Endothelial cell of umbilical vein (primary cell): Measurements from ENCODE around the gene PPP1R12C. TPM values are rescaled to one million over a fixed set of nuclear protein-coding genes. Genes with fewer than 3 reads are reported as not detected.

ENCODE experiments used
- BruUV-seq: library from RNA; stranded (reverse); fragments of 400-500 nt; replicated peaks from 2 replicates; lab custom pipeline; 2021; lab: Mats Ljungman, UMichigan
- CTCF ChIA-PET: fragments of 300-600, 350-600 bp; sonication (Branson Sonifier 250); formaldehyde crosslinking; loops from one replicate; lab custom pipeline; 2021; ENCODE audit warnings: antibody characterized with exemption, inconsistent platforms; lab: Charles Lee
- POLR2A ChIA-PET: fragments of 300-600, 350-600 bp; sonication (Branson Sonifier 250); formaldehyde crosslinking; loops from one replicate; lab custom pipeline; 2021; ENCODE audit warnings: antibody characterized with exemption, inconsistent platforms; lab: Charles Lee
- DNase-seq: peaks from one replicate; pipeline ENCODE4 v3.0.0-alpha.2; 2011; ENCODE audit warnings: low read depth, low spot score
- FAIRE-seq: peaks from 2 replicates; lab custom pipeline; 2011; peaks lifted over from hg19 to GRCh38; lab: Jason Lieb, UNC
- H2AFZ ChIP-seq: 2 replicates; pipeline ENCODE4 v1.6.0; 2012; ENCODE audit warnings: low read depth, low read length, control low read depth, inconsistent platforms
- H3K27ac ChIP-seq: 2 replicates; pipeline ENCODE4 v1.5.1; 2011; ENCODE audit warnings: low read depth, mild to moderate bottlenecking, control low read depth, low read length, moderate library complexity; ENCODE audit not compliant: insufficient read depth
- H3K27me3 ChIP-seq, 2 experiments: 2 replicates each; pipeline versions ENCODE4 v1.6.0 to v1.6.1; 2011; ENCODE audit warnings: low read length in 2 of 2, mixed read lengths in 1 of 2; ENCODE audit not compliant: control insufficient read depth in 2 of 2, insufficient read depth in 2 of 2
- H3K36me3 ChIP-seq, 2 experiments: 2 replicates in 1 of 2; 3 replicates in 1 of 2; pipeline ENCODE4 v1.5.1; 2011; ENCODE audit warnings: low read length in 2 of 2, mild to moderate bottlenecking in 1 of 2, moderate library complexity in 1 of 2; ENCODE audit not compliant: control insufficient read depth in 2 of 2, insufficient read depth in 2 of 2; ENCODE audit errors: extremely low read depth in 1 of 2
- H3K4me1 ChIP-seq: 3 replicates; pipeline ENCODE4 v1.5.1; 2011; ENCODE audit warnings: mild to moderate bottlenecking, low read length; ENCODE audit not compliant: control insufficient read depth, insufficient read depth; ENCODE audit errors: extremely low read depth
- H3K4me2 ChIP-seq: 2 replicates; pipeline ENCODE4 v1.6.1; 2011; ENCODE audit warnings: low read length, control low read depth, mixed read lengths; ENCODE audit not compliant: insufficient read depth
- H3K4me3 ChIP-seq, 3 experiments: fragments of 200-600 bp in 1 of 3; sonication (generic), shearing (Covaris generic) in 1 of 3; replicated peaks in 1 of 3; 2 replicates each; pipeline ENCODE4 v1.5.1; 2011 to 2016; ENCODE audit warnings: control low read depth in 3 of 3, low read length in 3 of 3, mild to moderate bottlenecking in 2 of 3, inconsistent platforms in 1 of 3, low read depth in 1 of 3, moderate library complexity in 1 of 3; ENCODE audit not compliant: insufficient read depth in 1 of 3
- H3K79me2 ChIP-seq: 2 replicates; pipeline ENCODE4 v1.6.0; 2012; ENCODE audit warnings: low read length, inconsistent platforms; ENCODE audit not compliant: control insufficient read depth, insufficient read depth
- H3K9ac ChIP-seq: replicated peaks from 2 replicates; pipeline ENCODE3; 2011; ENCODE audit warnings: low read length, control low read depth; ENCODE audit not compliant: insufficient read depth; ENCODE audit errors: extremely low read depth
- H3K9me1 ChIP-seq: replicated peaks from 3 replicates; pipeline ENCODE4 v1.6.0; 2011; ENCODE audit warnings: mild to moderate bottlenecking, low read length; ENCODE audit not compliant: control insufficient read depth, insufficient read depth; ENCODE audit errors: extremely low read depth
- H3K9me3 ChIP-seq: replicated peaks from 2 replicates; pipeline ENCODE4 v1.5.1; 2012; ENCODE audit warnings: low read length, inconsistent platforms; ENCODE audit not compliant: control insufficient read depth, insufficient read depth
- H4K20me1 ChIP-seq: replicated peaks from 2 replicates; pipeline ENCODE3; 2011; ENCODE audit warnings: mild to moderate bottlenecking, low read length; ENCODE audit not compliant: control insufficient read depth, insufficient read depth; ENCODE audit errors: extremely low read depth
- EZH2 ChIP-seq: IDR thresholded peaks from 2 replicates; pipeline ENCODE4 v1.6.1; 2012; ENCODE audit warnings: borderline replicate concordance, low read depth, mild to moderate bottlenecking, moderate library complexity, low read length, inconsistent platforms; ENCODE audit not compliant: severe bottlenecking
- FOS ChIP-seq: IDR thresholded peaks from 2 replicates; pipeline ENCODE4 v1.6.1; 2011; ENCODE audit warnings: mild to moderate bottlenecking, low read length, moderate library complexity, borderline replicate concordance; ENCODE audit not compliant: insufficient read depth
- GATA2 ChIP-seq: IDR thresholded peaks from 2 replicates; pipeline ENCODE4 v1.7.0; 2011; ENCODE audit warnings: low read depth, mild to moderate bottlenecking, moderate library complexity, mixed read lengths, low read length; ENCODE audit not compliant: insufficient read length, insufficient read depth
- JUN ChIP-seq: IDR thresholded peaks from 2 replicates; pipeline ENCODE4 v1.6.1; 2011; ENCODE audit warnings: borderline replicate concordance, low read depth; ENCODE audit not compliant: insufficient read length, insufficient read depth
- MAX ChIP-seq: IDR thresholded peaks from 2 replicates; pipeline ENCODE4 v1.6.1; 2011; ENCODE audit not compliant: insufficient read depth, insufficient read length
- MYC ChIP-seq: IDR thresholded peaks from one replicate; pipeline ENCODE4 v1.6.1; 2011; ENCODE audit warnings: mild to moderate bottlenecking, low read depth, low read length
- POLR2A ChIP-seq: IDR thresholded peaks from 2 replicates; pipeline ENCODE4 v1.6.1; 2012; ENCODE audit warnings: low read depth, mild to moderate bottlenecking, control low read depth, low read length
- POLR2AphosphoS5 ChIP-seq: IDR thresholded peaks from 2 replicates; pipeline ENCODE4 v1.6.1; 2012; ENCODE audit warnings: low read depth, mild to moderate bottlenecking, control low read depth, low read length, moderate library complexity; ENCODE audit not compliant: insufficient read depth
- dilution Hi-C: fragments of 300-500 bp; cut with MboI; formaldehyde crosslinking; loops from one replicate; pipeline ENCODE4 v1.15.0; 2019; ENCODE audit warnings: low sequenced_read_pairs; ENCODE audit not compliant: extremely low pct_ligation_motif_present
- intact Hi-C: fragments of 100-400 bp; cut with micrococcal nuclease; formaldehyde crosslinking; loops from one replicate; pipeline ENCODE4 v1.10.0; 2022
- polyA plus RNA-seq, 4 experiments: library from polyadenylated mRNA; depleted of rRNA in 3 of 4; stranded (reverse) in 3 of 4; unstranded in 1 of 4; fragments of >200 nt; gene quantifications; 2 replicates each; pipeline versions ENCODE4 v1.2.1 to v1.2.3, GENCODE V29; 2011 to 2012; ENCODE audit warnings: missing spikeins in 1 of 4
- total RNA-seq: library from RNA; stranded (reverse); gene quantifications from 2 replicates; pipeline ENCODE4 v1.2.3, GENCODE V29; 2021
- TF ChIP-seq, protein P1 (sequence below), 2 donors: IDR thresholded peaks; 1 replicate in 1 of 2; 2 replicates in 1 of 2; pipeline ENCODE4 v1.5.1; 2011; ENCODE audit warnings: low read length in 2 of 2, mild to moderate bottlenecking in 2 of 2, moderate library complexity in 2 of 2, control low read depth in 1 of 2, inconsistent platforms in 1 of 2, low read depth in 1 of 2; ENCODE audit not compliant: insufficient read depth in 1 of 2; ENCODE audit errors: extremely low read depth in 1 of 2

The PPP1R12C gene
- total and polyA plus RNA-seq, 2 donors (not counting 3 experiments of a cell fraction or from before 2014, with no cell fraction given): 69.5 to 149 TPM

GRCh38 chr19:55161571-55162322 is 44.3 kb upstream of the PPP1R12C start:
- DNase-seq (no peak), FAIRE-seq (no peak)
- Histone ChIP-seq H3K79me2 (no peaks in the 10 kb centered on the region), H3K27ac (no peak overlapping the region), H3K9me1 (no peaks in the 10 kb centered on the region), H3K4me1 (no peaks in the 10 kb centered on the region), H3K4me3 (no peak overlapping the region), H3K27me3 (peaks cover 10 to 12% of the 10 kb centered on the region in 2 experiments), H3K36me3 (no peaks in the 10 kb centered on the region), H3K4me2 (no peak overlapping the region), H3K9me3 (no peaks in the 10 kb centered on the region), H3K9ac (no peak overlapping the region), H4K20me1 (no peaks in the 10 kb centered on the region), H2AFZ (no peak overlapping the region)
- BruUV-seq: no TSS peak
- TF ChIP-seq EZH2 (peak; percentile 65), POLR2A (no peak)
- intact Hi-C loops (no loop called here), dilution Hi-C loops (no loop called here)
- POLR2A ChIA-PET: no interaction called here
- CTCF ChIA-PET: interaction anchor here (2.7 to 4.6 kb wide), 2 partner anchors 11 to 19 kb away, joined by 18 to 64 read pairs; no protein-coding TSS in a partner anchor

- ChIA-PET POLR2A (no interaction called here), CTCF (interaction anchor here (0.6 to 4.6 kb wide), 27 partner anchors 8 to 486 kb away, joined by 3 to 64 read pairs (median 4); partner anchors contain the start of genes KMT5C, TMEM238 and UBE2S)
- Histone ChIP-seq H4K20me1 (no peaks in the 10 kb centered on the region), H3K9ac (no peak overlapping the region), H3K9me1 (no peaks in the 10 kb centered on the region), H3K4me3 (no peak overlapping the region), H3K36me3 (no peaks in the 10 kb centered on the region), H3K27me3 (peaks cover 13 to 15% of the 10 kb centered on the region in 2 experiments), H2AFZ (no peak overlapping the region), H3K9me3 (no peaks in the 10 kb centered on the region), H3K79me2 (no peaks in the 10 kb centered on the region), H3K4me1 (no peaks in the 10 kb centered on the region), H3K27ac (no peak overlapping the region), H3K4me2 (no peak overlapping the region)
- no peak for DNase-seq
- BruUV-seq: no TSS peak
- no peak for TF ChIP-seq GATA2
- no peak for TF ChIP-seq JUN
- no peak for TF ChIP-seq EZH2
- TF ChIP-seq MYC: no peak
- TF ChIP-seq FOS: no peak
- TF ChIP-seq, protein P1, sequence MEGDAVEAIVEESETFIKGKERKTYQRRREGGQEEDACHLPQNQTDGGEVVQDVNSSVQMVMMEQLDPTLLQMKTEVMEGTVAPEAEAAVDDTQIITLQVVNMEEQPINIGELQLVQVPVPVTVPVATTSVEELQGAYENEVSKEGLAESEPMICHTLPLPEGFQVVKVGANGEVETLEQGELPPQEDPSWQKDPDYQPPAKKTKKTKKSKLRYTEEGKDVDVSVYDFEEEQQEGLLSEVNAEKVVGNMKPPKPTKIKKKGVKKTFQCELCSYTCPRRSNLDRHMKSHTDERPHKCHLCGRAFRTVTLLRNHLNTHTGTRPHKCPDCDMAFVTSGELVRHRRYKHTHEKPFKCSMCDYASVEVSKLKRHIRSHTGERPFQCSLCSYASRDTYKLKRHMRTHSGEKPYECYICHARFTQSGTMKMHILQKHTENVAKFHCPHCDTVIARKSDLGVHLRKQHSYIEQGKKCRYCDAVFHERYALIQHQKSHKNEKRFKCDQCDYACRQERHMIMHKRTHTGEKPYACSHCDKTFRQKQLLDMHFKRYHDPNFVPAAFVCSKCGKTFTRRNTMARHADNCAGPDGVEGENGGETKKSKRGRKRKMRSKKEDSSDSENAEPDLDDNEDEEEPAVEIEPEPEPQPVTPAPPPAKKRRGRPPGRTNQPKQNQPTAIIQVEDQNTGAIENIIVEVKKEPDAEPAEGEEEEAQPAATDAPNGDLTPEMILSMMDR (IDR thresholded peaks at IDR 0.05; ENCODE audit: extremely low read depth in 1 of 2, insufficient read depth in 1 of 2, low read depth in 1 of 2, low read length in 2 of 2): no peak
- no peak for TF ChIP-seq POLR2AphosphoS5
- TF ChIP-seq MAX: no peak
- TF ChIP-seq POLR2A: no peak
- dilution Hi-C loops (no loop called here), intact Hi-C loops (loop anchor here (1.0 kb wide), 3 partner anchors 20 to 98 kb away; partner anchors contain the start of gene PPP6R1)
- FAIRE-seq: no peak
Observed at GRCh38 chr19:55160986-55161365, 43.5 kb upstream of the PPP1R12C start.
